Chondrocyte (in vitro differentiated cells): Measurements from ENCODE around the gene SSC4D. TPM values are rescaled to one million over a fixed set of nuclear protein-coding genes. Genes with fewer than 3 reads are reported as not detected.

Experiments
- DNase-seq: peaks from one replicate; pipeline ENCODE4 v3.0.0; 2021; ENCODE audit warnings: mixed read lengths, low spot score
- H3K27ac Mint-ChIP-seq: one replicate; pipeline ENCODE4 v1.8.0; 2021; ENCODE audit warnings: mild to moderate bottlenecking, moderate library complexity, mixed read lengths; ENCODE audit not compliant: unreplicated experiment
- H3K27me3 Mint-ChIP-seq: 2 replicates; pipeline ENCODE4 v1.8.0; 2021; ENCODE audit warnings: low read depth, mixed read lengths
- H3K36me3 Mint-ChIP-seq: 2 replicates; pipeline ENCODE4 v1.8.0; 2021; ENCODE audit warnings: low read depth, mixed read lengths
- H3K4me1 Mint-ChIP-seq: 2 replicates; pipeline ENCODE4 v1.8.0; 2021; ENCODE audit warnings: low read depth, mild to moderate bottlenecking, mixed read lengths
- H3K4me3 Mint-ChIP-seq: one replicate; pipeline ENCODE4 v1.8.0; 2021; ENCODE audit warnings: mild to moderate bottlenecking, moderate library complexity, mixed read lengths; ENCODE audit not compliant: unreplicated experiment
- H3K9me3 Mint-ChIP-seq: 2 replicates; pipeline ENCODE4 v1.8.0; 2021; ENCODE audit warnings: low read depth, mixed read lengths
- CTCF ChIP-seq: fragments of 200-600 bp; sonication (generic); IDR thresholded peaks from 2 replicates; pipeline ENCODE4 v1.5.0; 2021; ENCODE audit warnings: antibody characterized with exemption, mild to moderate bottlenecking, moderate library complexity
- total RNA-seq: library from RNA; stranded (reverse); gene quantifications from 3 replicates; pipeline ENCODE4 v1.2.1, GENCODE V29; 2021

Gene SSC4D
- total RNA-seq, 1 donor from 2014 or later: 1.2 TPM

GRCh38 chr7:76359978-76360638 is 49.4 kb downstream of the SSC4D start:
- no peaks in the 10 kb centered on the region for H3K27me3 Mint-ChIP-seq
- peak overlapping the region; percentile 87 for H3K4me3 Mint-ChIP-seq
- peak overlapping the region; percentile 99 for H3K27ac Mint-ChIP-seq
- peak; percentile 52 for DNase-seq
- no peaks in the 10 kb centered on the region for H3K9me3 Mint-ChIP-seq
- TF ChIP-seq CTCF: no peak
- peaks cover 8% of the 10 kb centered on the region for H3K36me3 Mint-ChIP-seq
- peaks cover 47% of the 10 kb centered on the region for H3K4me1 Mint-ChIP-seq

- peak overlapping the region; percentile 87 for H3K4me3 Mint-ChIP-seq
- H3K27me3 Mint-ChIP-seq: no peaks in the 10 kb centered on the region
- H3K4me1 Mint-ChIP-seq: peaks cover 47% of the 10 kb centered on the region
Measured at GRCh38 chr7:76359111-76359977, 50.2 kb downstream of the SSC4D start.

GRCh38 chr7:76358481-76359110 is 50.9 kb downstream of the SSC4D start, which contains the start of gene YWHAG:
YWHAG (minus strand) TSS chr7:76358991; CDS start chr7:76358808, 183 bp downstream.
- peaks cover 11% of the 10 kb centered on the region for H3K36me3 Mint-ChIP-seq
- no peaks in the 10 kb centered on the region for H3K27me3 Mint-ChIP-seq
- H3K9me3 Mint-ChIP-seq: no peaks in the 10 kb centered on the region
- peaks cover 45% of the 10 kb centered on the region for H3K4me1 Mint-ChIP-seq
- TF ChIP-seq CTCF: no peak
- H3K27ac Mint-ChIP-seq: peak within 1 kb of the TSS; percentile 99
- H3K4me3 Mint-ChIP-seq: peak within 1 kb of the TSS; percentile 87
- peak; percentile 96 for DNase-seq

More at GRCh38 chr7:76359111-76359977, 50.2 kb downstream of the SSC4D start:
- H3K9me3 Mint-ChIP-seq: no peaks in the 10 kb centered on the region
- peaks cover 11% of the 10 kb centered on the region for H3K36me3 Mint-ChIP-seq
- H3K27ac Mint-ChIP-seq: peak overlapping the region; percentile 99
- peak; percentile 99 for DNase-seq
- TF ChIP-seq CTCF: peak; percentile 82

GRCh38 chr7:76358011-76358480 is 51.5 kb downstream of the SSC4D start:
- Mint-ChIP-seq H3K9me3 (no peaks in the 10 kb centered on the region), H3K36me3 (peaks cover 11% of the 10 kb centered on the region), H3K4me1 (peaks cover 45% of the 10 kb centered on the region), H3K4me3 (peak overlapping the region; percentile 82), H3K27ac (peak overlapping the region; percentile 99), H3K27me3 (no peaks in the 10 kb centered on the region)
- peak; percentile 87 for DNase-seq
- no peak for TF ChIP-seq CTCF
